NOMO-1 treated with dmso at 0.1 percent for 144 hours (cell line): Measurements from ENCODE around the gene RASGRF1.
"Not testable (repeated sequence)": the region's sequence is repeated elsewhere in the genome, so short reads cannot be mapped to it uniquely, and the experiment has no call there.

Experiments used
- DNase-seq: peaks from one replicate; lab custom pipeline; 2025; ENCODE audit not compliant: unreplicated experiment; lab: John Stamatoyannopoulos, UW

Gene RASGRF1

GRCh38 chr15:79041601-79042168 lies 48.9 kb downstream of the RASGRF1 start:
- DNase-seq: no peak

- DNase-seq: no peak
Observed at GRCh38 chr15:79037848-79038247, 52.7 kb downstream of the RASGRF1 start.

- DNase-seq: no peak
Observed at GRCh38 chr15:79036323-79036722, 54.3 kb downstream of the RASGRF1 start.

GRCh38 chr15:79035814-79036213 lies 54.8 kb downstream of the RASGRF1 start:
- DNase-seq: no peak

- no peak for DNase-seq
Observed at GRCh38 chr15:79035111-79035601, 55.4 kb downstream of the RASGRF1 start.

- no peak for DNase-seq
Observed at GRCh38 chr15:79034284-79034683, 56.3 kb downstream of the RASGRF1 start.

- no peak for DNase-seq
Observed at GRCh38 chr15:79032656-79033055, 57.9 kb downstream of the RASGRF1 start.

- no peak for DNase-seq
Observed at GRCh38 chr15:79031821-79032220, 58.8 kb downstream of the RASGRF1 start.

- no peak for DNase-seq
Observed at GRCh38 chr15:79031201-79031600, 59.4 kb downstream of the RASGRF1 start.

- DNase-seq: no peak
Observed at GRCh38 chr15:79030470-79030869, 60.1 kb downstream of the RASGRF1 start.

- peak; percentile 21 for DNase-seq
Observed at GRCh38 chr15:79028411-79028964, 62.1 kb downstream of the RASGRF1 start.

- no peak for DNase-seq
Observed at GRCh38 chr15:79027532-79028410, 62.8 kb downstream of the RASGRF1 start.

GRCh38 chr15:79025802-79026201 lies 64.8 kb downstream of the RASGRF1 start:
- no peak for DNase-seq

- DNase-seq: peak; percentile 48
Observed at GRCh38 chr15:79025201-79025600, 65.4 kb downstream of the RASGRF1 start.

GRCh38 chr15:79024493-79024892 lies 66.1 kb downstream of the RASGRF1 start:
- not testable (repeated sequence) for DNase-seq

GRCh38 chr15:79023918-79024317 lies 66.7 kb downstream of the RASGRF1 start:
- no peak for DNase-seq

GRCh38 chr15:79023546-79023890 lies 67.1 kb downstream of the RASGRF1 start:
- DNase-seq: no peak

GRCh38 chr15:79018960-79019359 lies 71.6 kb downstream of the RASGRF1 start:
- DNase-seq: no peak

GRCh38 chr15:79017953-79018352 lies 72.6 kb downstream of the RASGRF1 start:
- DNase-seq: no peak

GRCh38 chr15:79016527-79017170 lies 73.9 kb downstream of the RASGRF1 start:
- no peak for DNase-seq

- DNase-seq: no peak
Observed at GRCh38 chr15:79015416-79015815, 75.2 kb downstream of the RASGRF1 start.

- no peak for DNase-seq
Observed at GRCh38 chr15:79010278-79010677, 80.3 kb downstream of the RASGRF1 start.
